LNCaP clone FGC (cell line): ENCODE data around the gene NRARP.
A peak's percentile ranks its signal among the peaks of the same experiment; 100 is the strongest.
"Not testable (repeated sequence)": the region's sequence is repeated elsewhere in the genome, so short reads cannot be mapped to it uniquely, and the experiment has no call there.

Experiments used
- DNase-seq: peaks from one replicate; pipeline ENCODE4 v3.0.0-alpha.2; 2011; ENCODE audit warnings: low read depth
- H3K4me3 ChIP-seq: 2 replicates; pipeline ENCODE4 v1.5.1; 2011; ENCODE audit warnings: mild to moderate bottlenecking, low read depth, low read length, control low read depth
- CTCF ChIP-seq: IDR thresholded peaks from 2 replicates; pipeline ENCODE4 v1.5.1; 2012; ENCODE audit warnings: mild to moderate bottlenecking; ENCODE audit not compliant: control insufficient read depth, insufficient read depth; ENCODE audit errors: extremely low read depth

NRARP gene

GRCh38 chr9:137266162-137266527 lies 35.9 kb downstream of the NRARP start:
- no peak for TF ChIP-seq CTCF
- no peak for DNase-seq
- no peak overlapping the region for H3K4me3 ChIP-seq

DNA sequence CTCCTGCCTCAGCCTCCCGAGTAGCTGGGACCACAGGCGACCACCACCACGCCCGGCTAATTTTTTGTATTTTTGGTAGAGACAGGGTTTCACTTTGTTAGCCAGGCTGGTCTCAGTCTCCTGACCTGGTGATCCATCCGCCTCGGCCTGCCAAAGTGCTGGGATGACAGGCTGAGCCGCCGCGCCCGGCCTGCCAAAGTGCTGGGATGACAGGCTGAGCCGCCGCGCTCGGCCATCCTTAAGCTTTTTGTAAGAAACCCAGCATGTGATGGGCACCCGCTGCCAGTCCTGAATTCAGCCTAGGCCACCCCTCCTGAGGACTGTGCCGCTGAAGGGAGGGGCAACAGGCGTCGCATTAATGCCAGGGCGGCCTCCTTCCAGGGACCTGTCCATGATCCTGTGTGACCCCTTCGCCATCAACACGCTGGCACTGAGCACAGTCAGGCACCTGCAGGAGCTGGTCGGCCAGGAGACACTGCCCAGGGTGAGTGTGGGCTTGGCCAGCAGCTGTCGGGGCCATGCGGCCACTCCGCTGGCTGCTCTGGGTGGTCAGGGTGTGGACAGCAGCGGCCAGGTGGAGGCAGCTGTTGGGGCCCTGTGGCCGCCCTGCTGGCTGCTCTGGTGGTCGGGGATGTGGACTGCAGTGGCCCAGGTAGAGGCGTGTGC lies 36.4 kb downstream of the NRARP start:
- no peak overlapping the region for H3K4me3 ChIP-seq
- no peak for TF ChIP-seq CTCF
- DNase-seq: no peak

GRCh38 chr9:137264067-137264466 lies 38.0 kb downstream of the NRARP start:
- H3K4me3 ChIP-seq: no peak overlapping the region
- DNase-seq: no peak
- TF ChIP-seq CTCF: no peak

DNA sequence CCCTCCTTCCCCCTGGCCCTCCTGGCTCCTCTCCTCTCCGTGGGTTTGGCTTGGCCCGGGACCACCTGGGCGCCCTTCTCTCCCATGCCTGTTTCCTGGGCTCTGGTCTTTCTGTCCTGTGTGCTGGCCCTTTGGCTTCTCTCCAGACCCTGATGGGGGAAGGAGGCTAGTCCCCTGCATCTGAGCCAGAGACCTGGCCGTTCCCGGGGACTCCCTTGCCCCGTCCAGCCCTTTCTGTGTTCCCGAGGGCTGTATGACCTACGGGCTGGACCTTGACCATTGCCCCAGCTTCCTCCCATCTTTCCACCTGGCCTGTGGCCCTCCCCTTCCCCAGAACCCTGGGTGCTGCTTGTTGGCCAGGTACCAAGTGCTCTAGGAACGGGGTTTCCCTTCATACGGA lies 38.6 kb downstream of the NRARP start:
- no peak for DNase-seq
- no peak for TF ChIP-seq CTCF
- H3K4me3 ChIP-seq: no peak overlapping the region

- no peak for DNase-seq
- H3K4me3 ChIP-seq: no peak overlapping the region
- TF ChIP-seq CTCF: no peak
Measured at GRCh38 chr9:137262909-137263285, 39.2 kb downstream of the NRARP start.

GRCh38 chr9:137262173-137262908 lies 39.7 kb downstream of the NRARP start:
- DNase-seq, H3K4me3 ChIP-seq: not testable (repeated sequence)
- peak; percentile 22 for TF ChIP-seq CTCF
